AG09319 (cell line): ENCODE results near the gene MYO5B.
"Not testable (repeated sequence)": the region's sequence is repeated elsewhere in the genome, so short reads cannot be mapped to it uniquely, and the experiment has no call there.

ENCODE experiments used
- DNase-seq: peaks from one replicate; pipeline ENCODE4 v3.0.0-alpha.2; 2010; ENCODE audit warnings: low read depth; ENCODE audit errors: extremely low read depth
- TF ChIP-seq, protein P1 (sequence below): IDR thresholded peaks from 2 replicates; pipeline ENCODE4 v1.5.1; 2011; ENCODE audit warnings: low read depth, mild to moderate bottlenecking, inconsistent platforms, low read length, moderate library complexity

The MYO5B gene

DNA sequence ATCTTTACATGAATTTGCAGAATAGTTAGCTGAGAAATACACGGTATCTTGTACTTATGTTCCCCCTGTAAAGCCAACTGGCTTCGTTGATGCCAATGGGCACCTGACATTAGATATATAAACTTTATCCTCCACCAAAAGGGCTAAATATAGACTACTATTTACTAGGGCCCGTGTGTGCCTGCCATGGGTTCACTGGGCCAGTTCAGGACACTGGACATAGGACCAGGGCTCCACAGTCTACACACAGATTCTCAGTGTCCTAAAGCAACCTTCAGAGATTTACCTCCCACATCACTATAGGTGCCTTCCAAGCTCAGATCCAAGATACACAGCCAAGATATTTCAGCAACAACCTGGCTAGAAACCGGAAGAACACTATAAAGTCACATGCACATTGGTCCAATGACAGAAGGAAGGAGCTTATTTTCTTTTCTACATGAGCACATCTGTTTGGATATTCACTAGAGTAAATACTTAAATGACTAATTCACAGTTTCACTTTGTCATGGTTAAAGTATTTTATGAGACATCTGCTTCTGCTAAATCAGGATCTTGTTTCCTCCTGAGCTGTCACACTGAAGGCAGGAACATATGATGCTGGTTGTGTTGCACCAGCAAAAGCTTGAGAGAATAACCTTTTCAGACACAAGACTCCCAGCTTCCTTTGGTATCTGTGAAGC lies 95.1 kb downstream of the MYO5B start:
- TF ChIP-seq, protein P1, sequence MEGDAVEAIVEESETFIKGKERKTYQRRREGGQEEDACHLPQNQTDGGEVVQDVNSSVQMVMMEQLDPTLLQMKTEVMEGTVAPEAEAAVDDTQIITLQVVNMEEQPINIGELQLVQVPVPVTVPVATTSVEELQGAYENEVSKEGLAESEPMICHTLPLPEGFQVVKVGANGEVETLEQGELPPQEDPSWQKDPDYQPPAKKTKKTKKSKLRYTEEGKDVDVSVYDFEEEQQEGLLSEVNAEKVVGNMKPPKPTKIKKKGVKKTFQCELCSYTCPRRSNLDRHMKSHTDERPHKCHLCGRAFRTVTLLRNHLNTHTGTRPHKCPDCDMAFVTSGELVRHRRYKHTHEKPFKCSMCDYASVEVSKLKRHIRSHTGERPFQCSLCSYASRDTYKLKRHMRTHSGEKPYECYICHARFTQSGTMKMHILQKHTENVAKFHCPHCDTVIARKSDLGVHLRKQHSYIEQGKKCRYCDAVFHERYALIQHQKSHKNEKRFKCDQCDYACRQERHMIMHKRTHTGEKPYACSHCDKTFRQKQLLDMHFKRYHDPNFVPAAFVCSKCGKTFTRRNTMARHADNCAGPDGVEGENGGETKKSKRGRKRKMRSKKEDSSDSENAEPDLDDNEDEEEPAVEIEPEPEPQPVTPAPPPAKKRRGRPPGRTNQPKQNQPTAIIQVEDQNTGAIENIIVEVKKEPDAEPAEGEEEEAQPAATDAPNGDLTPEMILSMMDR = no peak

DNA sequence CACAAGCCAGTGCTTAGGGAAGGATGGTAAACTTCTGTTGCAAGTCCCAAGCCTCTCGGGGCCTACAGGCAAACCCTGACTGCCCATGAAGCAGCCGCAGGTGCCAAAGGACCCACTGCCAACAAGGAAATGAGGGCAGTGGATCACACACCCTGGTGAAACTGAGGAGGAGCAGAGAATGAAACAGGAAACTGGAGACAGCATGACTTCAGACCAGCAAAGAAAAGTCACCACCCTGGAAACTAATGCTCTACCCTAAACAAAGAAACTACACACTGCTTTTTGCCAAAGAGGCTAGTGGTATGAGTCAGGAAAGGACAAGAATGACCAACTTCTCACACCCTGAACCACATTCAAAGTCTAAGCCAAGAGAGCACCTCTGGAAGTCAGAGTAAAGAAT lies 97.2 kb downstream of the MYO5B start:
- TF ChIP-seq, protein P1 = no peak

More for the DNA sequence above, 95.1 kb downstream of the MYO5B start:
- no peak for DNase-seq

DNA sequence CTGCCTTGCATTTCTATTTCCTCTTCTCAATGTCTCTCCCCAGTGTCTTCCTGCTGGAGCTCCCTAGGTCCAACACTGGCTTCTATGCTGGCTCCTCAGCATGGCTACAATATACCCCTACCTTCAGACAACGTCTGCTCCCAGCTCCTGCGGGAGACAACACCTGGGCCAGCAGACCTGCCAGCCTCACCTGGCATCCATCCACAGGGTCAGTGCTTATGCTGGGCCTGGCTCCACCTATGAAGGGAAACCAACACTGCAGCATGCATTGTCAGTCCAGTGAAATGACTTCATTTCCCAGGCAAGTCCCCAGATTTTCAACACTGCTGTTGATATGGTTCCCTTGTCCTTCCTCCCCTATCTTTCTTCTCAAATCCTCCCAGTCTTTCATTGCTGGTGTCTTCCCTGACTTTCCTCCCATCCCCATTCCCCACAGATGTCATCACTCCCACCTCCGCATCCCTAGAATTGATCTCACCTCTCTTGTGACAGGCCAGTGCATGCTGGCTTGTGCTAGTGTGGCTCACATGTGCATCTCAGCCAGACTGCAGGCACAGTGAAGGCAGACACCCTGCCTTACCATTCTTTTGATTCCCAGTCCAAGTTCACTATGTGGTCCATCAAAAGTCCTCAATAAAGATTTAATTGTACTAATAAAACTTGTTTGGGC lies 98.0 kb downstream of the MYO5B start:
- no peak for DNase-seq
- TF ChIP-seq, protein P1 = no peak

More for the DNA sequence above, 97.2 kb downstream of the MYO5B start:
- no peak for DNase-seq

DNA sequence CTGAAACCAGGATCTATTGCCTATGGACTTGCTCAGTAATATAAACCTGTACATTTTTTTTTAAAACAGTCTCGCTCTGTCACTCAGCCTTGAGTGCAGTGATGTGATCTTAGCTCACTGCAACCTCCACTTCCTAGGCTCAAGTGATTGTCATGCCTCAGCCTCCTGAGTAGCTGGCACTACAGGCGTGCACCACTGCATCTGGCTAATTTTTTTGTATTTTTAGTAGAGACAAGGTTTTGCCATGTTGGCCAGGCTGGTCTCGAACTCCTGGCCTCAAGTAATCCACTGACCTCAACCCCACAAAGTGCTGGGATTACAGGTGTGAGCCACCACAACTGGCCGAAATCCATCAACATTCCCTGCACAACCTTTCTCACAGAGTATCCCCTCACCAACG lies 100.2 kb downstream of the MYO5B start:
- not testable (repeated sequence) for DNase-seq

DNA sequence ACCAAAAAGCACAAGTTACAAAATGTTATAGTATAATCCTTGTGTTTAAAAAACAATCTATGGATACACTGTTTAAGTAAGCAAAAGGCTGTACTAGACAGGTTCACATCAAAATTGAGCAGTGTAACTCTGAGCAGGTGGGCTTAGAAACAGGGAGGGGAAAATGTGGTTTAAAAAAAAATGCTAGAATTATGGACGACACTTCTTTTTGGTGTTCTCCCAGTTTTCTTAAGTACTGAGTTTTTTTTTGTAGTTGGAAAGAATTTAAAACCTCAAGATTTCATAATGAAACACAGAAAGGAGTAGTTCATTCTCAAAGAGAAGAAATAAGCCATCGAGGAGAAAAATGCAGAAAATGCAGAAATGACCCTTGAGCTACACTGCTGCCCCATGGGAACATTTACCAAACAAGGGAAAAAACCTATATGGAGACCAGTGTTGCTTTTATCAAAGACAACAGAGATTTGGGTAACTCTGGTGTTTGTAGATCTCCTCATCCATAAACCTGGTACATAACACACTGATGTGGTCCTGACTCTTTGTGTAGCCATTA lies 100.7 kb downstream of the MYO5B start:
- TF ChIP-seq, protein P1 = no peak
- DNase-seq = no peak

DNA sequence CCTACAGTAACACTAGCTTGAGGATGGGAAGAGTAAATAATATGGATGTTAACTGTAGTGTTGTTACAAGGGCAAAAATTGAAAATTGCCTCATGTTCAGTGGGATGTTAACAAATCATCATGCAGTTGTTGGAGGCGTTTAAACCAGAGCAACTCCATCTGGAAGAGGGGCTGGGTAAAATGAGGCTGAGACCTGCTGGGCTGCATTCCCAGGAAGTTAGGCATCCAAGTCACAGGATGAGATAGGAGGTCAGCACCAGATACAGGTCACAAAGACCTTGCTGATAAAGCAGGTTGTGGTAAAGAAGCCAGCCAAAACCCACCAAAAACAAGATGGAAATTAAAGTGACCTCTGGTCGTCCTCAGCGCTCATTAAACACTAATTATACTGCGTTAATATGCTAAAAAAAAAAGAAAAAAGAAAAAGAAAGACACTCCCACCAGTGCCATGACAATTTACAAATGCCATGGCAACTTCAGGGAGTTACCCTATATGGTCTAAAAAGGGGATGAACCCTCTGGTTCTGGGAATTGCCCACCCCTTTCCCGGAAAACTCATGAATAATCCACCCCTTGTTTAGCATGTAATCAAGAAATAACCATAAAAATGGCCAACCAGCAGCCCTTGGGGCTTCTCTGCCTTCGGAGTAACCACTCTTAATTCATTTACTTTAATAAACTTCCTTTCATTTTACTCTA lies 101.4 kb downstream of the MYO5B start:
- TF ChIP-seq, protein P1 = no peak
- no peak for DNase-seq

DNA sequence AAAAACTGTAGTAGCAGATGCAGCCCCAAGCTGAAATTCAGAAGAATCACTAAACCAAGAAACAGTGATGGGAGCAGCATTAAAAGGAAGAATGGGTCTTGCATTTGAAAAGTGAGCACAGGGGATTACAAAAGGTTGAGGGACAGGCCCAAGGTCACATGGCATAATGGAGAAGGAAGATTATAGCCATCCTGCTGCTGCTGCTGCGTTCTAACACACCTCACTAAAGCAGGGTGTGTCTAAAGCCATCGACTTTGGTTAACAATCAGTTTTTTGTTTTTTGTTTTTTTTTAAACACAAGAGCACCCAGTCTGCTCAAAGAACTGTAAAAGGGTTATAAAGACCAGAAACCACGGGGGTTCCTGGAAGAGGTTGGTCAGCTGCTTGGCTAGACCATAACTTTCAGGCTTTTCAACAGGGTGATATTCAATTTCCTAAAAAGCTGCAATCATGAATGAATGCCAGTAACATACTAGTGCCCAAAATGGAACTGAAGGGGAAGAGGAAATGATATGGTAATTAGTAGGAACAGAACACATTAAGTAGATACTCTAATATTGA lies 102.6 kb downstream of the MYO5B start:
- no peak for DNase-seq
- TF ChIP-seq, protein P1 = no peak
